ENCODE results near the gene MOV10. TPM values are rescaled to one million over a fixed set of nuclear protein-coding genes. Genes with fewer than 3 reads are reported as not detected.
A peak's percentile ranks its signal among the peaks of the same experiment; 100 is the strongest.
"Not testable (repeated sequence)": the region's sequence is repeated elsewhere in the genome, so short reads cannot be mapped to it uniquely, and the experiment has no call there.

Gene MOV10
- polyA plus RNA-seq, 3 donors from 2014 or later = 20.6 to 52.7 (median 22.8) TPM

DNA sequence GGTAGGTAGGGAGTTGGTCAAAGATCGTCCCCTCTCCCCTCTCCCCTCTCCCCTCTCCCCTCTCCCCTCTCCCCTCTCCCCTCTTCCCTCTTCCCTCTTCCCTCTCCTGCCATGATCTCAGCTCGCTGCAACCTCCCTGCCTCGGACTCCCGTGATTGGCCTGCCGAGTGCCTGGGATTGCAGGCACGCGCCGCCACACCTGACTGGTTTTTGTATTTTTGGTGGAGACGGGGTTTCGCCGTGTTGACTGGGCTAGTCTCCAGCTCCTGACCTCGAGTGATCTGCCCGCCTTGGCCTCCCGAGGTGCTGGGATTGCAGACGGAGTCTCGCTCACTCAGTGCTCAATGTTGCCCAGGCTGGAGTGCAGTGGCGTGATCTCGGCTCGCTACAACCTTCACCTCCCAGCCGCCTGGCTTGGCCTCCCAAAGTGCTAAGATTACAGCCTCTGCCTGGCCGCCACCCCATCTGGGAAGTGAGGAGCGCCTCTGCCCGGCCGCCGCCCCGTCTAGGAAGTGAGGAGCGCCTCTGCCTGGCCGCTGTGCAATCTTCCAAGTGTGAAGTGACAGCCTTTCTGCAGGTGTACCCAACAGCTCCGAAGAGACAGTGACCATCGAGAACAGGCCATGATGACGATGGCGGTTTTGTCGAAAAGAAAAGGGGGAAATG, 54.0 kb downstream of the MOV10 start:
- H3K9me3 Mint-ChIP-seq; H3K27ac Mint-ChIP-seq; H3K36me3 Mint-ChIP-seq; H3K27me3 Mint-ChIP-seq (ENCODE audit: low read depth in 3 of 3); DNase-seq; H3K4me3 Mint-ChIP-seq; H3K4me1 Mint-ChIP-seq: not testable (repeated sequence)

DNA sequence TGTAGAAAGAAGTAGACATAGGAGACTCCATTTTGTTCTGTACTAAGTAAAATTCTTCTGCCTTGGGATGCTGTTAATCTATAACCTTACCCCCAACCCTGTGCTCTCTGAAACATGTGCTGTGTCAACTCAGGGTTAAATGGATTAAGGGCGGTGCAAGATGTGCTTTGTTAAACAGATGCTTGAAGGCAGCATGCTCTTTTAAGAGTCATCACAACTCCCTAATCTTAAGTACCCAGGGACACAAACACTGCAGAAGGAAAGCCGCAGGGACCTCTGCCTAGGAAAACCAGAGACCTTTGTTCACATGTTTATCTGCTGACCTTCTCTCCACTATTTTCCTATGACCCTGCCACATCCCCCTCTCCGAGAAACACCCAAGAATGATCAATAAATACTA, 54.6 kb downstream of the MOV10 start:
- not testable (repeated sequence) for H3K27me3 Mint-ChIP-seq (ENCODE audit: low read depth in 3 of 3); H3K9me3 Mint-ChIP-seq; DNase-seq; H3K4me3 Mint-ChIP-seq; H3K27ac Mint-ChIP-seq; H3K4me1 Mint-ChIP-seq; H3K36me3 Mint-ChIP-seq

DNA sequence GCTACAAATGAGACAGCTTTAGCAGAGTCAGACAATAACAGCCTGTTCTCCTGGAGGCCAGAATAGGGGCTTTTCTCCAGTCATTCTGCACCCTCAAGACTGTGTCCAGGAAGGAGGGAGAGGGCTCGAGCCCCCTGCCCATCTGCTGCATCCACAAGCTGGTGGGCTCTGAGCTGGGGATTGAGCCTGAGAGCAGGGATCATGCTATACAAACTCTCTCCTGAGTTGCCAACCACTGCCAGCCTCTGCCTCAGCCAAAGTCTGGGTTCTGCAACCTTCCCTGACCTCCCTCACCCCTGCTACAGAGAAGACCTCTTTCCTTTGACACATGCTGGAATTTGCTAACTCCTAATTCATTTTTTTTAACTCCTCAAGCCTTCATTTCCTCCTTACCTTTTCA, 55.5 kb downstream of the MOV10 start:
- H3K36me3 Mint-ChIP-seq = no peaks in the 10 kb centered on the region
- H3K27ac Mint-ChIP-seq = no peak overlapping the region
- no peak overlapping the region for H3K4me3 Mint-ChIP-seq
- no peaks in the 10 kb centered on the region for H3K4me1 Mint-ChIP-seq
- no peaks in the 10 kb centered on the region for H3K9me3 Mint-ChIP-seq
- no peak for DNase-seq
- H3K27me3 Mint-ChIP-seq (ENCODE audit: low read depth in 3 of 3) = peaks cover 0 to 7% (median 3%) of the 10 kb centered on the region in 3 donors

DNA sequence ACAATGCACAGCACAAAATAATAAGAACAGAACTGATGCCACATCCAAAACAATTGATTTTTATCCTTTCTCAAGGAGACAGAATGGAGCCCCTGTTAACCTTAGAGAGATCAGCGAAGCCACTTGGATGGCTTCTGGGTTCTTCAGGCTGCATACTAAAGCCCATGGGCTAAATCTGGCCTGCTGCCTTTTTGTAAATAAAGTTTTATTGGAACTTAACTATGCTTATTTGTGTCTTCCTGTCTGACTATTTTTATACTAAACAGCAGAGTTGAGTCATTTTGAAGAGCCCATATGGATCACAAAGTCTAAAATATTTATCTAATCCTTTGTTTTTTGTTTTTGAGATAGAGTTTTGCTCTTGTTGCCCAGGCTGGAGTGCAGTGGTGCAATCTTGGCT, 57.0 kb downstream of the MOV10 start:
- no peaks in the 10 kb centered on the region for H3K4me1 Mint-ChIP-seq
- peaks cover 0 to 7% (median 3%) of the 10 kb centered on the region in 3 donors for H3K27me3 Mint-ChIP-seq (ENCODE audit: low read depth in 3 of 3)
- DNase-seq = no peak
- no peaks in the 10 kb centered on the region for H3K9me3 Mint-ChIP-seq
- no peak overlapping the region for H3K27ac Mint-ChIP-seq
- H3K4me3 Mint-ChIP-seq = no peak overlapping the region
- H3K36me3 Mint-ChIP-seq = no peaks in the 10 kb centered on the region

GRCh38 chr1:112735752-112736151, 61.3 kb downstream of the MOV10 start:
- Mint-ChIP-seq H3K4me3 (no peak overlapping the region), H3K36me3 (no peaks in the 10 kb centered on the region), H3K4me1 (no peaks in the 10 kb centered on the region), H3K27ac (no peak overlapping the region), H3K9me3 (peaks cover 0 to 2% (median 0%) of the 10 kb centered on the region in 6 donors), H3K27me3 (ENCODE audit: low read depth in 3 of 3) (peaks cover 9 to 14% (median 11%) of the 10 kb centered on the region in 3 donors)
- DNase-seq = no peak

- Mint-ChIP-seq H3K27me3 (ENCODE audit: low read depth in 3 of 3) (peaks cover 13 to 15% (median 14%) of the 10 kb centered on the region in 3 donors), H3K27ac (no peak overlapping the region), H3K4me1 (no peaks in the 10 kb centered on the region), H3K36me3 (no peaks in the 10 kb centered on the region), H3K9me3 (peaks cover 0 to 2% (median 0%) of the 10 kb centered on the region in 6 donors), H3K4me3 (no peak overlapping the region)
- DNase-seq = no peak
Measured at GRCh38 chr1:112737573-112737972, 63.1 kb downstream of the MOV10 start.

GRCh38 chr1:112743174-112744008, 68.9 kb downstream of the MOV10 start:
- Mint-ChIP-seq H3K9me3 (peaks cover 0 to 2% (median 0%) of the 10 kb centered on the region in 6 donors), H3K27me3 (ENCODE audit: low read depth in 3 of 3) (peaks cover 14 to 27% (median 17%) of the 10 kb centered on the region in 3 donors), H3K4me1 (peaks cover 0 to 6% of the 10 kb centered on the region in 2 donors), H3K27ac (no peak overlapping the region), H3K4me3 (no peak overlapping the region), H3K36me3 (peaks cover 0 to 2% (median 0%) of the 10 kb centered on the region in 3 donors)
- DNase-seq = no peak

DNA sequence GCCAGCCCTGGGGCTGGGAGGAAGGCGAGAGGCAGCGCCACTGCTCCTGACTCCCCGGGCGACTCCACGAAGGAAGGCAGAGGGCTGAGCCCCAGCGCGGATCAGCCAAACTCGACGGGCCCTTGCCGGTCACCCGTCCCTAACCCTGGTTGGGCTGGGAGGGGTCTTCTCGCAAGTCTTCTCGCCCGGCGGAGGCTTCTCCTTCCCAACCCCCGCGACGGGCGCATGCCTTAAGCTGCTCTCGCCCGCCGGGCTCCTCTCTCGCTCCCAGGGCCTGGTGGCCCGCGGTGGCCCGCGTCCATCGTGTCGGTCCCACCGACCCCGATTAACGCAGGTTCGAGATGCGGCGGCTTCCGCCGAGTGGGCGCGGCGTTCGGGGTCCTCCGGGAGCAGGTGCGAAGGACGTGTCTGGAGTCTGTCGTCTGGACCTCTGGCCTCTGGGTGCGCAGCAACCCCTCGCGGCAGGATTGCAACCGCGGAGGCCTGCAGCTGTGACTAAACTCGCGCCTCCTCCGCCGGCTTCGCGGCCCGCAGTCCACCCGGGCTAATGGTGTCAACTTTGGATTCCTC, 69.6 kb downstream of the MOV10 start:
- DNase-seq = no peak
- H3K36me3 Mint-ChIP-seq = peaks cover 0 to 3% (median 0%) of the 10 kb centered on the region in 3 donors
- peaks cover 14 to 27% (median 15%) of the 10 kb centered on the region in 3 donors for H3K27me3 Mint-ChIP-seq (ENCODE audit: low read depth in 3 of 3)
- H3K4me3 Mint-ChIP-seq = peak overlapping the region in 1 of 5 donors; percentile 19
- H3K9me3 Mint-ChIP-seq = peaks cover 0 to 2% (median 0%) of the 10 kb centered on the region in 6 donors
- H3K4me1 Mint-ChIP-seq = peaks cover 0 to 6% of the 10 kb centered on the region in 2 donors
- no peak overlapping the region for H3K27ac Mint-ChIP-seq

GRCh38 chr1:112748396-112748795, 73.9 kb downstream of the MOV10 start:
- no peak overlapping the region for H3K27ac Mint-ChIP-seq

More at GRCh38 chr1:112748396-112748795, 73.9 kb downstream of the MOV10 start:
- Mint-ChIP-seq H3K36me3 (peaks cover 0 to 3% (median 0%) of the 10 kb centered on the region in 3 donors), H3K4me1 (peaks cover 0 to 6% of the 10 kb centered on the region in 2 donors), H3K27me3 (ENCODE audit: low read depth in 3 of 3) (peaks cover 7 to 26% (median 12%) of the 10 kb centered on the region in 3 donors), H3K9me3 (peaks cover 0 to 1% (median 0%) of the 10 kb centered on the region in 6 donors), H3K4me3 (no peak overlapping the region)
- DNase-seq = no peak

Other genes starting within 250 kb of the MOV10 start
- gene WNT2B, start 165.7 kb upstream of the MOV10 start, polyA plus RNA-seq = under 1 TPM in 1 of 3 donors, not detected in 2; 0.03 TPM
- 10 to 100 TPM in 2 of 3 donors, 1 to 10 TPM in 1; 8.4 to 15.2 (median 11.4) TPM for gene ST7L, start 55.5 kb upstream of the MOV10 start, polyA plus RNA-seq
- gene CAPZA1, start 54.8 kb upstream of the MOV10 start, polyA plus RNA-seq = 100 to 1,000 TPM; 199 to 264 (median 207) TPM
- gene RHOC, start 32.5 kb downstream of the MOV10 start, polyA plus RNA-seq = 100 to 1,000 TPM; 444 to 613 (median 572) TPM
- gene PPM1J, start 40.7 kb downstream of the MOV10 start, polyA plus RNA-seq = under 1 TPM in 1 of 3 donors, not detected in 2; 0.19 TPM